SU-DHL-6 (cell line): ENCODE results near the gene PDCD1LG2.

ENCODE experiments used
- H2AFZ ChIP-seq: fragments of 200-600 bp; sonication (generic); 2 replicates; pipeline ENCODE4 v1.6.1; 2014; ENCODE audit warnings: low read depth, mild to moderate bottlenecking, moderate library complexity, mixed read lengths, antibody characterized with exemption, low read length; ENCODE audit not compliant: severe bottlenecking
- H3F3A ChIP-seq: fragments of 200-600 bp; shearing (Covaris generic); 2 replicates; pipeline ENCODE4 v1.6.0; 2016; ENCODE audit warnings: antibody characterized with exemption, mild to moderate bottlenecking; ENCODE audit not compliant: insufficient read depth
- H3K27ac ChIP-seq: fragments of 200-600 bp; sonication (generic); 2 replicates; pipeline ENCODE4 v1.5.1; 2016; ENCODE audit warnings: low read depth, mild to moderate bottlenecking, low read length, moderate library complexity, mixed read lengths
- H3K27me3 ChIP-seq: fragments of 200-600 bp; sonication (generic), shearing (Covaris generic); 2 replicates; pipeline ENCODE4 v1.6.0; 2014; ENCODE audit warnings: mild to moderate bottlenecking, low read length
- H3K36me3 ChIP-seq: fragments of 200-600 bp; sonication (generic); 2 replicates; pipeline ENCODE4 v1.6.1; 2014; ENCODE audit warnings: mild to moderate bottlenecking, low read length, mixed read lengths
- H3K4me2 ChIP-seq: fragments of 300-600, 200-600 bp; shearing (Covaris generic), sonication (generic); 2 replicates; pipeline ENCODE4 v1.6.0; 2014; ENCODE audit warnings: low read length, low read depth, mild to moderate bottlenecking; ENCODE audit not compliant: poor library complexity, severe bottlenecking
- H3K4me3 ChIP-seq: fragments of 200-600 bp; sonication (generic); 2 replicates; pipeline ENCODE4 v1.5.1; 2014; ENCODE audit warnings: antibody characterized with exemption, low read length, mild to moderate bottlenecking, mixed read lengths; ENCODE audit not compliant: insufficient read depth, poor library complexity, severe bottlenecking
- H3K79me2 ChIP-seq: fragments of 200-600 bp; sonication (generic); 2 replicates; pipeline ENCODE4 v1.6.1; 2014; ENCODE audit warnings: mild to moderate bottlenecking, low read length, moderate library complexity; ENCODE audit not compliant: insufficient read depth
- H3K9ac ChIP-seq: fragments of 200-600 bp; sonication (generic); 2 replicates; pipeline ENCODE4 v1.7.0; 2014; ENCODE audit warnings: mild to moderate bottlenecking, low read length
- H3K9me2 ChIP-seq: fragments of 200-600 bp; sonication (generic); replicated peaks from 2 replicates; pipeline ENCODE4 v1.6.1; 2014; ENCODE audit warnings: low read length; ENCODE audit not compliant: insufficient read depth
- H3K9me3 ChIP-seq: fragments of 200-600 bp; sonication (generic); 2 replicates; pipeline ENCODE4 v1.6.1; 2014; ENCODE audit warnings: low read length, mixed read lengths; ENCODE audit not compliant: insufficient read depth
- H4K20me1 ChIP-seq: fragments of 200-600 bp; sonication (generic); 2 replicates; pipeline ENCODE4 v1.6.1; 2014; ENCODE audit warnings: low read depth, mild to moderate bottlenecking, antibody characterized with exemption, low read length, moderate library complexity, mixed read lengths
- CTCF ChIP-seq: fragments of 200-600 bp; sonication (generic); IDR thresholded peaks from one replicate; pipeline ENCODE4 v1.5.1; 2017; ENCODE audit warnings: antibody characterized with exemption, mild to moderate bottlenecking, low read length, moderate library complexity; ENCODE audit not compliant: insufficient read depth, poor library complexity, severe bottlenecking
- EZH2phosphoT487 ChIP-seq: fragments of 200-600 bp; sonication (generic), shearing (Covaris generic); conservative IDR thresholded peaks from 2 replicates; pipeline ENCODE4 v1.6.1; 2018; ENCODE audit warnings: mild to moderate bottlenecking, antibody characterized with exemption, low read length, moderate library complexity, mixed read lengths

The PDCD1LG2 gene

GRCh38 chr9:5511476-5511875 lies 1.1 kb downstream of the PDCD1LG2 start:
- H3K4me2 ChIP-seq = no peak overlapping the region
- no peak overlapping the region for H3K4me3 ChIP-seq

GRCh38 chr9:5511935-5512580 lies 1.7 kb downstream of the PDCD1LG2 start:
- no peak overlapping the region for H3K4me3 ChIP-seq
- H2AFZ ChIP-seq = no peak overlapping the region

More at GRCh38 chr9:5511476-5511875, 1.1 kb downstream of the PDCD1LG2 start:
- TF ChIP-seq EZH2phosphoT487 (no peak), CTCF (no peak)
- Histone ChIP-seq H4K20me1 (no peaks in the 10 kb centered on the region), H3K9me2 (no peaks in the 10 kb centered on the region), H3K79me2 (no peaks in the 10 kb centered on the region), H3K9ac (no peak overlapping the region), H3K9me3 (no peaks in the 10 kb centered on the region), H3K27ac (no peak overlapping the region), H3K36me3 (no peaks in the 10 kb centered on the region), H3K27me3 (no peaks in the 10 kb centered on the region), H2AFZ (no peak overlapping the region), H3F3A (no peaks in the 10 kb centered on the region)

GRCh38 chr9:5512658-5513452 lies 2.5 kb downstream of the PDCD1LG2 start:
- no peak overlapping the region for H3K9ac ChIP-seq
- H3K27ac ChIP-seq = no peak overlapping the region
- H3K4me2 ChIP-seq = no peak overlapping the region
- H3K4me3 ChIP-seq = no peak overlapping the region
- H3F3A ChIP-seq = no peaks in the 10 kb centered on the region
- no peaks in the 10 kb centered on the region for H4K20me1 ChIP-seq
- no peaks in the 10 kb centered on the region for H3K36me3 ChIP-seq
- no peak overlapping the region for H2AFZ ChIP-seq
- H3K79me2 ChIP-seq = no peaks in the 10 kb centered on the region
- H3K27me3 ChIP-seq = no peaks in the 10 kb centered on the region
- no peaks in the 10 kb centered on the region for H3K9me3 ChIP-seq
- H3K9me2 ChIP-seq = no peaks in the 10 kb centered on the region
- TF ChIP-seq CTCF = no peak
- no peak for TF ChIP-seq EZH2phosphoT487

More at GRCh38 chr9:5511935-5512580, 1.7 kb downstream of the PDCD1LG2 start:
- Histone ChIP-seq H3F3A (no peaks in the 10 kb centered on the region), H3K27me3 (no peaks in the 10 kb centered on the region), H3K9me3 (no peaks in the 10 kb centered on the region), H3K9ac (no peak overlapping the region), H4K20me1 (no peaks in the 10 kb centered on the region), H3K79me2 (no peaks in the 10 kb centered on the region), H3K4me2 (no peak overlapping the region), H3K27ac (no peak overlapping the region), H3K9me2 (no peaks in the 10 kb centered on the region), H3K36me3 (no peaks in the 10 kb centered on the region)
- TF ChIP-seq CTCF (no peak), EZH2phosphoT487 (no peak)
